ENCODE data around the gene DNAJC18. TPM values are rescaled to one million over a fixed set of nuclear protein-coding genes. Genes with fewer than 3 reads are reported as not detected.
"Not testable (repeated sequence)": the region's sequence is repeated elsewhere in the genome, so short reads cannot be mapped to it uniquely, and the experiment has no call there.

DNAJC18 gene
- total and polyA plus RNA-seq, 2 experiments from 2014 or later: 10.6 to 14.4 TPM

DNA sequence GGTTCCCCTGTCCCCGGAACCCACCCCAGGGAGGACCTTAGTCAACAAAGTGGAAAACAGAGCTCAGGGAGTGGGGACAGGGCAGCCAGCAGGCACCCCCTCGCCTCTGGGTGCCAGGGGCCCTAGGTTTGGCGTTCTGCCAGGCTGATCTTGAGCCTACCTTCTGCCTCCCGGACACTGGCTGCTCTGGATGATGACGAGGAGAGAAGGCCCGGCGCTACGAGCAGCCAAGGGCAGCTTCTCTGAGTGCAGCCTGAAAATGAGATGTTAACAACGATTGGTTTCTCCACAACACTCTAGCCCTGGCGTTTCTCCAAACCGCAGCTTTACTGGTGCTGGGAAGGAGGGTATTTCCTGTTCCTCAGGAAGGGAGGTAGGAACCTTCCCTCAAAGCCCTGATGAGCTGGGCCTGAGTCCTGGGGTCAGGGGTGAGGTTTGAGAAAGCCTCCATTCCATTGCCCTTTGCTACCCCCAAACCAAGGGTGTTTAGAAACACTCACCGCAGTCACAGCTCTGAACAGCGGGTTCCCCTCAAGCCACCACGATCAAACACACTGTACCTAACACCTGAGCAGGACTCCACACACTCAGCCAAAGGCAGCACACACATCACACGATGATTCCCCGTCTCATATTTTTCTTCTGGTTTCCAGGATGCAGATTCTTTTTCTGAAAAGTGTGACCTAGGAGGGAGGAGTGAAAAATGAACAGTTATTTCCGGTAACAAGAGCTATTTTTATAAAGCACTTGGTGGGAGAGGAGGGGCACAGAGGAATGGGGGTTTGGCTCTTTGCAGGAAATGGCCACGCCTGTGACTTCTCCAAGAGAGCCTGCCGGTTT lies 42.9 kb upstream of the DNAJC18 start, which contains the start of gene STING1:
Gene STING1 (minus strand): TSS at position 709 of the 840 bp plus-strand sequence. CDS start 1,054 bp downstream, outside the sequence.
- no peaks in the 10 kb centered on the region for H4K20me1 ChIP-seq (ENCODE audit: insufficient read depth, poor library complexity, severe bottlenecking)
- H3K27ac ChIP-seq: peak within 1 kb of the TSS; percentile 97
- 51% methylated on average over 18 of the region's 19 CpGs for WGBS (ENCODE audit: low lambda C conversion rate, missing lambda C conversion rate)
- H3K27me3 ChIP-seq: no peaks in the 10 kb centered on the region
- DNase-seq (ENCODE audit: low spot score): peak; percentile 86
- no peaks in the 10 kb centered on the region for H3K36me3 ChIP-seq (replicated peaks; ENCODE audit: insufficient read depth, low read depth)
- H3K9me2 ChIP-seq (replicated peaks; ENCODE audit: insufficient read depth): no peaks in the 10 kb centered on the region
- no peaks in the 10 kb centered on the region for H3K79me2 ChIP-seq
- TF ChIP-seq EZH2 (IDR thresholded peaks at IDR 0.05; ENCODE audit: borderline replicate concordance): no peak
- TF ChIP-seq, protein P1, sequence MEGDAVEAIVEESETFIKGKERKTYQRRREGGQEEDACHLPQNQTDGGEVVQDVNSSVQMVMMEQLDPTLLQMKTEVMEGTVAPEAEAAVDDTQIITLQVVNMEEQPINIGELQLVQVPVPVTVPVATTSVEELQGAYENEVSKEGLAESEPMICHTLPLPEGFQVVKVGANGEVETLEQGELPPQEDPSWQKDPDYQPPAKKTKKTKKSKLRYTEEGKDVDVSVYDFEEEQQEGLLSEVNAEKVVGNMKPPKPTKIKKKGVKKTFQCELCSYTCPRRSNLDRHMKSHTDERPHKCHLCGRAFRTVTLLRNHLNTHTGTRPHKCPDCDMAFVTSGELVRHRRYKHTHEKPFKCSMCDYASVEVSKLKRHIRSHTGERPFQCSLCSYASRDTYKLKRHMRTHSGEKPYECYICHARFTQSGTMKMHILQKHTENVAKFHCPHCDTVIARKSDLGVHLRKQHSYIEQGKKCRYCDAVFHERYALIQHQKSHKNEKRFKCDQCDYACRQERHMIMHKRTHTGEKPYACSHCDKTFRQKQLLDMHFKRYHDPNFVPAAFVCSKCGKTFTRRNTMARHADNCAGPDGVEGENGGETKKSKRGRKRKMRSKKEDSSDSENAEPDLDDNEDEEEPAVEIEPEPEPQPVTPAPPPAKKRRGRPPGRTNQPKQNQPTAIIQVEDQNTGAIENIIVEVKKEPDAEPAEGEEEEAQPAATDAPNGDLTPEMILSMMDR (IDR thresholded peaks at IDR 0.05; ENCODE audit: poor library complexity): no peak
- TF ChIP-seq EZH2phosphoT487 (IDR thresholded peaks at IDR 0.05; ENCODE audit: low read depth, severe bottlenecking, unreplicated experiment): no peak
- H2AFZ ChIP-seq: peak within 1 kb of the TSS; percentile 21
- H3K9me3 ChIP-seq (ENCODE audit: low read depth): no peaks in the 10 kb centered on the region
- H3K4me1 ChIP-seq (ENCODE audit: insufficient read depth): peaks cover 17% of the 10 kb centered on the region
- peak within 1 kb of the TSS; percentile 69 for H3K4me2 ChIP-seq
- H3K4me3 ChIP-seq: no peak within 1 kb of the TSS

DNA sequence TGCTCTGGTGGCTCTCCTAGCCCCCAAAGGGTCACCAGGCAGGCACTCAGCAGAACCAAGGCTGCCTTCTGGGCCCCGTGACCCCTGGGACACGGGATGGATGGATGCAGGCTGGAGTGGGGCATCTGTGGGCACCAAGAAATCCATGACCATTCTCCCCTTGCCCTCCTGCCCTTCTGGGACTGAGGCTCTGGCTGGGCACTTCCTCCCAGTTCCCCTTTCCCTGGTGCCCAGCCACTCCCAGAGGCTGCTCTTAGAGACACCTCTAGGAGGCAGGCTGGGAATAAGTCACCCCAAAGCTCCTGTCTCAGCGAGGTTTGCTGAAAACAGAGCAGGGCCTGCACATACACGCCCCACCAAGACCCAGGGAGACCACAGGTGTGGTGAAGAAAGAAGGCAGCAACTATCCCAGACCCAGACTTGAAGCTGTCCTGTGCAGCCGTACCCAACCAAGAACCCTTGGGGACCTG lies 42.3 kb upstream of the DNAJC18 start:
- H4K20me1 ChIP-seq (ENCODE audit: insufficient read depth, poor library complexity, severe bottlenecking): no peaks in the 10 kb centered on the region
- peaks cover 17% of the 10 kb centered on the region for H3K4me1 ChIP-seq (ENCODE audit: insufficient read depth)
- no peak overlapping the region for H3K4me3 ChIP-seq
- no peak for DNase-seq (ENCODE audit: low spot score)
- H3K27ac ChIP-seq: peak overlapping the region; percentile 97
- no peak for TF ChIP-seq EZH2phosphoT487 (IDR thresholded peaks at IDR 0.05; ENCODE audit: low read depth, severe bottlenecking, unreplicated experiment)
- TF ChIP-seq EZH2 (IDR thresholded peaks at IDR 0.05; ENCODE audit: borderline replicate concordance): no peak
- TF ChIP-seq, protein P1 (IDR thresholded peaks at IDR 0.05; ENCODE audit: poor library complexity): no peak
- no peaks in the 10 kb centered on the region for H3K9me3 ChIP-seq (ENCODE audit: low read depth)
- H3K4me2 ChIP-seq: peak overlapping the region; percentile 69
- H2AFZ ChIP-seq: peak overlapping the region; percentile 21
- H3K79me2 ChIP-seq: no peaks in the 10 kb centered on the region
- no peaks in the 10 kb centered on the region for H3K27me3 ChIP-seq
- H3K9me2 ChIP-seq (replicated peaks; ENCODE audit: insufficient read depth): no peaks in the 10 kb centered on the region
- WGBS (ENCODE audit: low lambda C conversion rate, missing lambda C conversion rate): 91% methylated on average over 5 of the region's 5 CpGs
- H3K36me3 ChIP-seq (replicated peaks; ENCODE audit: insufficient read depth, low read depth): no peaks in the 10 kb centered on the region

DNA sequence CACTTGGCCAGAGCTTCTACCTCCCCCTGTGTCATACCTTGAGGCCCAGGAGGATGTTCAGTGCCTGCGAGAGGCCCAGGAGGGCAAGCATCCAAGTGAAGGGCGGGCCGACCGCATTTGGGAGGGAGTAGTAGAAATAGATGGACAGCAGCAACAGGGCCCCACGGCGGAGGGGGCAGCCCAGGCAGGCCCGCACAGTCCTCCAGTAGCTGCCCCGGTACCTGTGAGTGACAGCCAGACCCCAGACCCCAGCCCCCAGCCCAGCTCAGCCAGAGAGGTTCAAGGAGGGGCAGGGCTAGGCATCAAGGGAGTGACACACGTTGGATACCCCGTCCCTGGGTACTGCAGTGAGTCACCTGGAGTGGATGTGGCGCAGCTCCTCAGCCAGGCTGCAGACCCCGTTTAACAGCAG lies 41.8 kb upstream of the DNAJC18 start:
- DNase-seq (ENCODE audit: low spot score): no peak
- H4K20me1 ChIP-seq (ENCODE audit: insufficient read depth, poor library complexity, severe bottlenecking): no peaks in the 10 kb centered on the region
- no peaks in the 10 kb centered on the region for H3K9me2 ChIP-seq (replicated peaks; ENCODE audit: insufficient read depth)
- no peak overlapping the region for H2AFZ ChIP-seq
- TF ChIP-seq, protein P1 (IDR thresholded peaks at IDR 0.05; ENCODE audit: poor library complexity): no peak
- no peak for TF ChIP-seq EZH2 (IDR thresholded peaks at IDR 0.05; ENCODE audit: borderline replicate concordance)
- TF ChIP-seq EZH2phosphoT487 (IDR thresholded peaks at IDR 0.05; ENCODE audit: low read depth, severe bottlenecking, unreplicated experiment): no peak
- H3K27me3 ChIP-seq: no peaks in the 10 kb centered on the region
- WGBS (ENCODE audit: low lambda C conversion rate, missing lambda C conversion rate): 90% methylated on average over 11 of the region's 12 CpGs
- peak overlapping the region; percentile 69 for H3K4me2 ChIP-seq
- H3K9me3 ChIP-seq (ENCODE audit: low read depth): no peaks in the 10 kb centered on the region
- peak overlapping the region; percentile 97 for H3K27ac ChIP-seq
- peaks cover 17% of the 10 kb centered on the region for H3K4me1 ChIP-seq (ENCODE audit: insufficient read depth)
- no peaks in the 10 kb centered on the region for H3K36me3 ChIP-seq (replicated peaks; ENCODE audit: insufficient read depth, low read depth)
- H3K79me2 ChIP-seq: no peaks in the 10 kb centered on the region
- no peak overlapping the region for H3K4me3 ChIP-seq

DNA sequence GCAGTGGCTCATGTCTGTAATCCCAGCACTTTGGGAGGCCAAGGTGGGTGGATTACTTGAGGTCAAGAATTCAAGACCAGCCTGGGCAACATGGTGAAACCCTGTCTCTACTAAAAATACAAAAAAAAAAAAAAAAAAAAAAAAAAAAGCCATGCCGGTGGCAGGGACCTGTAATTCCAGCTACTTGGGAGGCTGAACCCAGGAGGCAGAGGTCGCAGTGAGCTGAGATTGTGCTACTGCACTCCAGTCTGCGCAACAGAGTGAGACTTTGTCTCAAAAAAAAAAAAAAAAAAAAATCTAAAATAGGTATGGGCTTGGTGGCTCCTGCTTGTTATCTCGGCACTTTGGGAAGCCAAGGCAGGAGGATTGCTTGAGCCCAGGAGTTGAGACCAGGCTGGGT lies 40.4 kb upstream of the DNAJC18 start:
- not testable (repeated sequence) for H3K9me3 ChIP-seq (ENCODE audit: low read depth); H3K27ac ChIP-seq; H3K36me3 ChIP-seq (replicated peaks; ENCODE audit: insufficient read depth, low read depth); H3K79me2 ChIP-seq; DNase-seq (ENCODE audit: low spot score); H3K4me2 ChIP-seq; H3K27me3 ChIP-seq; H2AFZ ChIP-seq; H3K4me3 ChIP-seq; H4K20me1 ChIP-seq (ENCODE audit: insufficient read depth, poor library complexity, severe bottlenecking); H3K9me2 ChIP-seq (replicated peaks; ENCODE audit: insufficient read depth)
- WGBS (ENCODE audit: low lambda C conversion rate, missing lambda C conversion rate): 97% methylated on average over 4 of the region's 4 CpGs
- H3K4me1 ChIP-seq (ENCODE audit: insufficient read depth): peaks cover 20% of the 10 kb centered on the region

DNA sequence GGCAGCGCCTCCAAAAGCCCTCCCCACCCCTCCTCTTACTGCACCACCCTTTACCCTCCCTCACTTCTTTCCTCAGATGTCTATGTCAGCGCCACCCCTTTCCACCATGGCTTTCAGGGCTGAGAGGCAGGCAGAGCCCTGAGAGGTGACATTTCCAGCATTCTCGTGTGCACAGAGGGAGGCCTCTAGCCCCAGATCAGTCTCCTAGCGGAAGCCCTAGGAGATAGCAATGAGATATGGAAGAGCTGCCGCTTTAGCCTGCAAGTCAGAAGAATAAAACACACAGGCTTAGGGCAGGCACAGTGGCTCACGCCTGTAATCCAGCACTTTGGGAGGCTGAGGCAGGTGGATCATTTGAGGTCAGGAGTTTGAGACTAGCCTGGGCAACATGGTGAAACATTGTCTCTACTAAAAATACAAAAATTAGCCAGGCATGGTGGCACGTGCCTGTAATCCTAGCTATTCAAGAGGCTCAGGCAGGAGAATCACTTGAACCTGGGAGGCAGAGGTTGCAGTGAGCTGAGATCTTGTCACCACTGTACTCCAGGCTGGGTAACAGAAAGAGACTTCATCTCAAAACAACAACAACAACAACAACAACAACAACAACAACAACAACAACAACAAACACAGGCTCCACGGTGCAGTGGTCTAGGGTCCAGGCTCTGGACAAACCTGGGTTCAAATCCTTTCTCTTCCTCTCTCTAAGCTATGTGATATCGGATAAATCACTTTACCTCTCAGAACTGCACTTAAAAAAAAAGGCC lies 39.5 kb upstream of the DNAJC18 start:
- H3K27ac ChIP-seq; H3K9me2 ChIP-seq (replicated peaks; ENCODE audit: insufficient read depth): not testable (repeated sequence)

More for the DNA sequence above, 39.5 kb upstream of the DNAJC18 start:
- not testable (repeated sequence) for H3K79me2 ChIP-seq; H3K27me3 ChIP-seq; H3K9me3 ChIP-seq (ENCODE audit: low read depth); H2AFZ ChIP-seq; H3K36me3 ChIP-seq (replicated peaks; ENCODE audit: insufficient read depth, low read depth); DNase-seq (ENCODE audit: low spot score); H3K4me2 ChIP-seq; H4K20me1 ChIP-seq (ENCODE audit: insufficient read depth, poor library complexity, severe bottlenecking); H3K4me3 ChIP-seq
- 68% methylated on average over 9 of the region's 9 CpGs for WGBS (ENCODE audit: low lambda C conversion rate, missing lambda C conversion rate)
- H3K4me1 ChIP-seq (ENCODE audit: insufficient read depth): peaks cover 21% of the 10 kb centered on the region

Measured in hepatocyte (in vitro differentiated cells).